HG03095 (cell line): ENCODE measurements around the gene ALK.

Experiments
- ATAC-seq: cut with Tn5 transposase; IDR thresholded peaks from one replicate; pipeline ENCODE4 v1.9.1; 2021; ENCODE audit warnings: moderate library complexity; ENCODE audit not compliant: unreplicated experiment

Gene ALK

GRCh38 chr2:29239209-29239960, 682.0 kb downstream of the ALK start:
- no peak for ATAC-seq

- no peak for ATAC-seq
Observed at GRCh38 chr2:29238497-29238896, 682.9 kb downstream of the ALK start.

DNA sequence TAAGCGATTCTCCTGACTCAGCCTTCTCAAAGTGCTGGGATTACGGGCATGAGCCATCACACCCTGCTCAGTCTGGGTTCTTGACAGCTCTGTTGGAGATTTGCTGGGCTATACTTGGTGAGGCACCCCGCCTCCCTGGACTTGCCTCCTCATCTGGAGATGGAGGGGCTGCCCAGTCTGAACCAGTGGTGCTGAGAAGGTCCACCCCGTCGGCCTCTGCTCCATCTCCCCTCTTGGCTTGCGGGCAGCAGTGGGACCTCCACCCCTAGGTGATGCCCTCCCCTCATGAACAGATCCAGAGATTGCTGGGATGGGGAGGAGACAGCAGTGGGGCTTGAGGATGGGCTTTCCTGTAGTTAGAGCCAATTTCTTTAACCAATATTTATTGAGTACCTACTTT, 685.3 kb downstream of the ALK start:
- no peak for ATAC-seq

- ATAC-seq, result no peak
Observed at GRCh38 chr2:29235411-29235810, 686.0 kb downstream of the ALK start.

DNA sequence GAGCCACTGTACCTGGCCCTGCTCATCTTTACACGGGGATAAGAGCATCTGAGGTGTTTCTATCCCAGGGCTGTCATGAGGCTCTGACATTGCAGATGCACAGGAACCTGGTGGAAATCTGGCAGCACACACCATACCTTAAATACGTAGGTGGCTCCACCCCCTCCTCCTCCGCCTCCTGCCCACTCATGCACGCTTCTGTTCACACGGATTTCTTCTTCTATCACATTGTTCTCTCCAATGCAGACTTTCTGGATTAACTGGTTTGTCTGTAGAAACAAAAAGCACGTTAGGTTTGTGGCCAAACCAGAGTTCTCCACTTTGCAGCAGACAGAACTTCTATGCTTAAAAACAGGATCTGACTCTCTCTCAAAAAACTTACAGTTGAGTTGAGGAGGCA, 688.0 kb downstream of the ALK start:
- ATAC-seq, result no peak

DNA sequence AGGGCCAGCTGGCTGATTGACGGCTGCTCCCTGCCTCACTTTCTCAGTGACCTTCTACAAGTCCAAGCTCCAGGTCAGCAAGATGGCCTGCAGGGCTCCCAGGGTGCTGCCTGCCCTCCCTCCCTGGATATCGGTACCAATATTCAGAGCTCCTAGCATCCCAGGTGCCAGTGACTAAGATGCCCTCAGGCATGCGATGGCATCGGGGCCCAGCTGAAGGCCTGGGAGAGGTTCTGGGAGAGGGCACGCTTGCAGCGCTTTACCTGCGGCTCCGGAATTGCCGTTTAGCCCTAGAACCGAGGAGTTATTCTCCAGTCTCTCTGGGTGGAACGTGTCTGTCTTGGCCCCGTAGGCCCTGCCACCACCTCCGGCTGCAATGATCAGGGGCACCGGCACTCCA, 689.3 kb downstream of the ALK start:
- no peak for ATAC-seq

GRCh38 chr2:29229640-29230039, 691.7 kb downstream of the ALK start:
- no peak for ATAC-seq

DNA sequence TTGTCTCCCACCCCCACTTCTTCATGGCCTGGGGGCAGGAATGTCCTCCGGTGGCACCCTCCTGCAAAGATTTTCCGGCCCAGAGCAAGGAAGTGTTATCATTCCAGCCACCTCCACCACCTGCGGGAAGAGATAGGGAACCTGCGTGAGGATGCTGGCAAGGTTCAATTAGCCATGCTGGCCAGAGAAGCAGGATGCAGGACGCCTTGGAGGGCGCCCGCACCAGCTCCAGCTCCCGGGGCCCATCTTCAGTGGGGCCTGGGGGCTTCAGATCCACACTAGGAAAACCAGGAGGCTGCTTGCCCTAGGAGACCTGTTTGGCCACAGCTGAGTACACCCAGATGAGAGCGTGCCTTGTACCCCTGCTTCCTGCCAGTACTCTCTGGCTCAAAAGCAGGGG, 692.4 kb downstream of the ALK start:
- no peak for ATAC-seq

DNA sequence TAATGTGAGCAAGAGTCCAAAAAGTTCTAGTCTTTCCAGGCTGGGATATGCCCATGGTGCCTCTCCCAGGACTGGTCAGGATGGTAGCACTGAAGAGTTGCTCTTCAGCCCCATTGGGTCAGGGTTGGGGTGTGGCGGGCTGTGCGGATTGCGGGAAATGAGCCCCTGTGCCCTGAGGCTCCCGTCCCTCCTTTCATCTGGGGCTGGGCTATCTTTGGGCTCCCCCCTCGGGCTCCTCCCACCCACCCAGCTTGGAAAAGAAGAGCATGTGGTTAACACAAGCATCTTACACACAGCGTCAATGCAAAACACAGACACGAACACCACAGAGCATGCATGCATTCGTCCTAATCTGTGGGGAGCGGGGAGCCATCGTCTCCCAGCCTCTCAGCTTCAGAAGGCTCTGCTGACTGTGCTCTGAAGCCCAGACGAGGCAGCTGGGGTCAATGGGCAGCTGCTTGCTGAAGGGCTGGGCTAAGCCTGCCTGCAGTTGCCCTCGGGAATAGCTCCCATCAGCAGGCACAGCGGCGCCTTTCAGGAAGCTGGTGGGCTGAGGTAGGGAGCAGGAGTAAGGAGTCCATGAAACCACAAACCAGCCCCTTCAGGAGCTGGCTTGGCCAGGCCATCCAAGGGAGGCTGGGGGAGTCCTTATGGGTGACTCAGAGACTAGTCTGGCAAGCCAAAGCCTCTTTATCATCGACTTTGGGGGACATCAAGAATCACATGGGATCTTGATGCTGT, 693.3 kb downstream of the ALK start:
- ATAC-seq, result no peak

- ATAC-seq, result no peak
Observed at GRCh38 chr2:29226808-29227207, 694.6 kb downstream of the ALK start.

DNA sequence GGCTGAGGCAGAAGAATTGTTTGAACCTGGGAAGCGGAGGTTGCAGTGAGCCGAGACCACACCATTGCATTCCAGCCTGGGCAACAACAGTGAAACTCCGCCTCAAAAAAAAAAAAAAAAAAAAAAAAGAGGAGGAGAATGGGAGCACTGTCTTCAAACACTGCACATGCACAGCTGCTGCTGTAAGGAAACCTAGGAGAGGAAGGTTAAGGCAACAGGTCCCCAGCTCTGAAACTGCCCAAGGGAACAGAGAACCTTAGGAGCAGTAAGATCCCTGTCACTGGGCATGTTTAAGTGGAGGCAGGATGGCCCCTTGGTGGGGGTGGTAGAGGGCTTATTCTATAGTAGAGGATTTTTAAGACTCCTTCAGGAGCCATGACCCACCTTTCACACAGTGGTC, 695.0 kb downstream of the ALK start:
- ATAC-seq, result no peak

DNA sequence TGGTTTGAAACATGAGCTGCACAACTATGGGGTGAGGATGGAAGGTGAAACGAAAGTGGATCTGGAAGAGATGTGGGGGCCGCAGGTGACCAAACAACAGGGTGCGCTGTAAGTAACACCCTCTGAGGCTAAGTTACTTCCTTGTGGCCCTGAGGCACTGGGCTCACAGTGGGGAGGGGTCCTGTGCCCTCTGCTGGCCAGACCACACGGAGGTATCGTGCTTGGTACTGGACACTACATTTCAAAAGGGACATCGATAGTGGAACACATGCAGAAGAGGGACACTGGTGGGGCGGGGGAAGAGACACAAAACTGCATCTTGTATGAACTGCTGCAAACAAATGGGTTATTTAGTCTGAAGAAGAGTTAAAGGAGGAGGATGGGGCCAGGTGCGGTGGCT, 695.6 kb downstream of the ALK start:
- no peak for ATAC-seq

DNA sequence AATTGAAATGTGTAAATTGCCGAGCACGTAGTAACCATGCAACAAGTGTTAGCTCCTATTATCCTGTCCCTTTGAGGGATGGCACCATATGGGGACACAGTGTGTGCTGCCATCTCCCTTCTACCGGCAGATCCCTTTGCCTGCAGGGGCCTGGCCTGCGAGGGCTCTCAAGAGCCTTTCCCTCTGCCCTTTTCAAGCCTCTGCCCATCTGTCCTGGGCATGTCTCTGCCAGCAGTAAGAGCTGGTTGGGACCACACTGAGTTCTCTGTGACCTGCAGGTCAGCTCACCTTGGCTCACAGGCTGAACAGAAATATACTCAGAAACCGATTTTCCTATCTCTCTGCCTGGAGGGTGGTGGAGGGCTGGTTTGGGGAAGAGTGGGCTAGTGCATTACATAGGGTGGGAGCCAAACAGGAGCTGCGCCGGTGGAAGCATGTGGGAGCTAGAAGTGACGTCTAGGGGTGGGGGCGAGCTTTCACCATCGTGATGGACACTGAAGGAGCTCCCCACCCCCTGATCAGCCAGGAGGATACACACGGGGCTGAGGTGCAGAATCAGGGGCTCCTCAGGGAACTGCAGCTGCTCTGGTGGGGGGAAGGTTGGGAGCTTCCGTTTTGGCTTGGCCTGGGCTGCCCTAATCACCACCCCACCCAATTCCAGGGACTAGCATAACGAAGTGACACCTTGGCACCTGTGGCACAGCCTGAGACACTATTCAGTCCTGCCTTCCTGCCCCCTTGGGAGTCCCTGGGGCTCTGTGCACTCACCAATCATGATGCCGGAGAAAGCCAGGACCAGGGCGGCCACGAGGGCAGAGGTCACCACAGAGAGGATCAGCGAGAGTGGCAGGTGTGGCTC, 696.5 kb downstream of the ALK start:
- ATAC-seq, result no peak

DNA sequence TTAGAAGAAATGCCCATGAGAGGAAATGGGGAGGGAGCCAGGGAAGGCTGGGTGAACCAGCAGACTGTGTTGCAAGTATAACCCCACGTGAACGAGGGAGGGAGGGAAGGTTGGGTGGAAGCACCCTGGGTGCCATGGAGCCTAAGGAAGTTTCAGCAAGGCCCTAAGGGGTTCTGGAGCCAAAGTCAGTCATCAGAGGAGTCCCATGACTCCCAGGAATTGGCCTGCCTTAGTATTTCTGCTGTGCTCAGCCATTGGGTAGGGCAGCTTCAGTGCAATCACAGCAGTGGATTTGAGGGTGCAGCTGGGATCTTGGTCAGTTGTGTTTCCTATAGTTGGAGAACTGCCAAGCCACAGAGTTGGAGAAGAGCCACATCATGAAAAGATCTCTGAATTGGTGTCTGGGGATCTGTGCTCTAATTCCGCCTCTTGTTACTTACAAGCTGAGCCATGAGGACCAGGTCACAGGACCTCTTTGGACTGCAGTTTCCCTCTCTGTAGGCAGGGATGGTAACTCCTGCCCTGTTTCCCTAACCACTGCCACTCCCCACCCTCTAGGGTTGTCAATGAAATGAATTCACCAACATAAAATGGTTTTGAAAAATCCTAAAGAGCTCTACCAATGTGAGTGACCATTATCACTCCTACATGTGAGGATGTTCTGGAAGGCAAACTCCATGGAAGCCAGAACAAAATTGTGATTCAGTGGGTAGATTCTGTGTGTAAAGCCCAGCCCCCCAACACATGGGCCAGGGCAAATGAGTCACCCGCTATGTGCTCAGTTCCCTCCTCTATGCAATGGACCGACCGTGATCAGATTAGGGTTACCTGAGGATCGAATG, 697.3 kb downstream of the ALK start:
- ATAC-seq, result no peak

- ATAC-seq, result no peak
Observed at GRCh38 chr2:29223257-29223656, 698.1 kb downstream of the ALK start.

GRCh38 chr2:29222381-29223179, 698.8 kb downstream of the ALK start:
- ATAC-seq, result no peak

GRCh38 chr2:29220506-29221270, 700.7 kb downstream of the ALK start:
- no peak for ATAC-seq

DNA sequence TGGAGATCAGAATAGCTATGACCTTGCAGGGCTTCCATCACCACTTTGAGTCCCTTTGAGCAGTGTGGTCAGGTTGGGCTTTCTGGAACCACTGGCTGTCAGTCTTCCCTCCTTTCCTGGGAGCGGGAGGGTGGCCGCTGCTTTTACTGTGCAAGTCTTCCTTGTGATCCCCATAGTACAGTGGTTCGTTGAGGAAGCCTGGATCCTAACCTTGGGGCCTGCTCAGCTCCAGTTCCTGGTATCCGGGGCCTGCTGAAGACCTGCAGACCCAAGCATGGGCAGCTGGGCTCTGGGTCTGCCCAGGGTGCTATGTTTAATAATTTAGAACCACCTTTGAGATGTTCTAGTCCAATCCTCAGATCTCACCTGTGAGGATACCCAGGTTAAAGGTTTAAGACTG, 702.0 kb downstream of the ALK start:
- ATAC-seq, result no peak

DNA sequence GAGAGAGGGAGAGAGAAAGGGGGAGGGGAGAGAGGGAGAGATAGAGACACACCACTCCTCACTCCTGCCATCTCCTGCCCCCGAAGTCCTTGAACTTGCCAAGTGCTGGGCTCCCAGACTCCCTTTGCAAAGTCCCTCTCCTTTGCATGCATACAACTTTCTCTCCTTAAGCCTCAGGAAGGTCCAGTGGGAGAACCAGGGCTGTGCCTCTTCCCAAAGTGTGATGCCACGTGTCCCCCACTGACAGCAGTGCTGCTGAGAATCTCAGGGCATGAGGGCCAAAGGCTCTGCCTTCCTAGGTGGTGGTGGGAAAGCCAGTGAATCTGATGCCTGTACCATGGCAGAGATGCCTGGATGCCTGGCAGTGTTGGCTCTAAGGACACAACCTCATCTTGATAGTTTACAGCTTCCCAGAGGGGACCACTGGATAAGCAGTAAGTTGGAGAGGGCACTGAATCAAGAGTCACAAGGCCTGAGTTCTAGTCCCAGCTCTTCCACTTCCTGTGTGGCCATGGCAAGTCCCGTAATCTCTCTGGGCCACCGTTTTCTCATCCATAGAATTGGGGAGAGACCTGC, 702.7 kb downstream of the ALK start:
- ATAC-seq, result no peak
